GM21390 (cell line): ENCODE data around the gene MARK2.

Experiments
- ATAC-seq: cut with Tn5 transposase; IDR thresholded peaks from one replicate; pipeline ENCODE4 v1.9.1; 2021; ENCODE audit not compliant: unreplicated experiment

Gene MARK2

GRCh38 chr11:63829823-63830489, 9.0 kb upstream of the MARK2 start:
- no peak for ATAC-seq

GRCh38 chr11:63831326-63831725, 7.6 kb upstream of the MARK2 start:
- ATAC-seq, result no peak

GRCh38 chr11:63832336-63832735, 6.6 kb upstream of the MARK2 start:
- no peak for ATAC-seq

GRCh38 chr11:63833048-63833447, 5.9 kb upstream of the MARK2 start:
- ATAC-seq, result no peak

GRCh38 chr11:63834535-63835157, 4.3 kb upstream of the MARK2 start:
- no peak for ATAC-seq

- no peak for ATAC-seq
These were observed 3.8 kb upstream of the MARK2 start for GRCh38 chr11:63835158-63835545.

- no peak for ATAC-seq
These were observed 1.8 kb upstream of the MARK2 start for GRCh38 chr11:63837027-63837688.

GRCh38 chr11:63837739-63838138, 1.2 kb upstream of the MARK2 start:
- ATAC-seq, result no peak

GRCh38 chr11:63838150-63838677, 696 bp upstream of the MARK2 start:
- ATAC-seq, result no peak

GRCh38 chr11:63839508-63840355, 822 bp downstream of the MARK2 start:
- ATAC-seq, result peak; percentile 3

- no peak for ATAC-seq
These were observed 1.6 kb downstream of the MARK2 start for GRCh38 chr11:63840356-63841060.

- ATAC-seq, result no peak
These were observed 2.6 kb downstream of the MARK2 start for GRCh38 chr11:63841554-63841953.

GRCh38 chr11:63843041-63843440, 4.1 kb downstream of the MARK2 start:
- no peak for ATAC-seq

GRCh38 chr11:63844836-63845235, 5.9 kb downstream of the MARK2 start:
- no peak for ATAC-seq

GRCh38 chr11:63845303-63845702, 6.4 kb downstream of the MARK2 start:
- no peak for ATAC-seq

- ATAC-seq, result no peak
These were observed 7.0 kb downstream of the MARK2 start for GRCh38 chr11:63845911-63846310.

GRCh38 chr11:63846897-63847296, 8.0 kb downstream of the MARK2 start:
- ATAC-seq, result no peak

GRCh38 chr11:63847363-63847762, 8.5 kb downstream of the MARK2 start:
- no peak for ATAC-seq

GRCh38 chr11:63849691-63850090, 10.8 kb downstream of the MARK2 start:
- ATAC-seq, result no peak

GRCh38 chr11:63850920-63851319, 12.0 kb downstream of the MARK2 start:
- no peak for ATAC-seq

GRCh38 chr11:63851364-63851763, 12.5 kb downstream of the MARK2 start:
- ATAC-seq, result no peak
